GM19372 (cell line): Measurements from ENCODE around the gene PRKCH.

ENCODE experiments used
- ATAC-seq: cut with Tn5 transposase; IDR thresholded peaks from one replicate; pipeline ENCODE4 v1.9.1; 2021; ENCODE audit warnings: mild to moderate bottlenecking, low read depth, moderate library complexity; ENCODE audit not compliant: unreplicated experiment

The PRKCH gene

GRCh38 chr14:61335049-61335448 is 13.7 kb downstream of the PRKCH start:
- ATAC-seq: no peak

DNA sequence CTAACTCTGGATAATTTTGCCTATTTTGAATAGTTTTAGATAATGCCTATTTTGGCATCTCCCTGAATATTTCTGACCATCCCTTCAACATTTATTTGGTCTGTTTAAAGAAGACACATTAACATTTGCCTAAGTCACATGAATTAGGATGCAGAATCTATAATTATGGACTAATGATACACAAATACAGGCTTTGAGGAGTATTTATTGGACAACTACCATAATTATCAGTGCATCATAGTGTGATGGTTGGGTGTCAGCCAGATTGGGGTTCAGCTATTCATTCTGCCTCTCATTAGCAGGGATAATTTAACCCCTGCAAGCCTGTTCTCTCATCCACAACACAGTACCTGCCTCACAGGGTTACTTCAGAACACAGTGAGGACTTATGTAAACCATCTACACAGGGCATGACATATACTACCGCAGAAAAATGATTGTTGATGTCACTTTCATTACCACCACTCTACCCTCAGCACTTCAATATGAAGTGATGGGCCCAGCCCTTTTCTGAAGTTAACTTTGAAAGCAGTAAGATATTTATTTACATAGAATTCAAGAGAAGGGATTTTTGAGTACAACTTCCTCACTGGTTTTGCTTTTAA is 14.4 kb downstream of the PRKCH start:
- no peak for ATAC-seq

GRCh38 chr14:61337893-61338292 is 16.5 kb downstream of the PRKCH start:
- ATAC-seq: no peak

- no peak for ATAC-seq
Measured at GRCh38 chr14:61338457-61338856, 17.1 kb downstream of the PRKCH start.

GRCh38 chr14:61341275-61342206 is 20.2 kb downstream of the PRKCH start:
- no peak for ATAC-seq

GRCh38 chr14:61342486-61342885 is 21.1 kb downstream of the PRKCH start:
- no peak for ATAC-seq

DNA sequence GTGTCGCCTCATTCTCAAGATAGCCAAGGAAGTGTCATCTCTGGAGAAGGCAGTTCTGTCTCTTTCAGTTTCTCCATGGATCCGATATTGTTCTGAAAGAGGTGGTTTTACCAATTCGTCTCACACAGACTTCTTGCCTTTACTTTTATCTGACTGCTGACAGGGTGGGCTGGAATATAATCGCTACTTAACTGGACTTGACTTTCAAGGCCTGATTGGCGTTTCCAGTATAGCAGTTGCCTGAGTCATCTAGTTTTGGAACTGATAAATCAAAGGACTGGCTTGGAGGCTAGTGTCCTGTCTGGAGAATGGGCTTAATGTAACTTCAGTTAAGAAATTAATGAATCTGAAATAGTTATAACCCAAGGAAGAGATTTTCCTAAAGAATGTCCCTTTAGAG is 21.6 kb downstream of the PRKCH start:
- ATAC-seq: no peak

DNA sequence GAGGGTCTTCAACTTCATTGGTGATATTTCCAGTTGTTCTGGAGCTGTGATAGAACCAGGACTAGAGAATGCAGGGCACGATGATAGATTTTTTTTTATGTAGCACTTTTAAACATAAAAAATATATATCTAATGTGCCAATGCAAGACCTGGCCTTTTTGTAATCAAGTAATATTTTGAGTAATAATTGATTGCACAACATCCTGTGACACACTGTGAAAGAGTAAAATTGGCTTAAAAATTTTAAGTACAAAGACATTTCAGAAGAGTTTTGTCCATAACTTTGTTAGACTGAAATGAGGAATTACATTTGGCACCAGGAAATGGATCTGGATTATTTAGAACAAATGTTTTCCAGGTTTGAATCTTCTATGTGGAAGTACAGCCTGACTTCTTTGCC is 22.1 kb downstream of the PRKCH start:
- ATAC-seq: no peak

GRCh38 chr14:61343991-61344405 is 22.6 kb downstream of the PRKCH start:
- no peak for ATAC-seq

GRCh38 chr14:61344437-61345150 is 23.2 kb downstream of the PRKCH start:
- no peak for ATAC-seq

DNA sequence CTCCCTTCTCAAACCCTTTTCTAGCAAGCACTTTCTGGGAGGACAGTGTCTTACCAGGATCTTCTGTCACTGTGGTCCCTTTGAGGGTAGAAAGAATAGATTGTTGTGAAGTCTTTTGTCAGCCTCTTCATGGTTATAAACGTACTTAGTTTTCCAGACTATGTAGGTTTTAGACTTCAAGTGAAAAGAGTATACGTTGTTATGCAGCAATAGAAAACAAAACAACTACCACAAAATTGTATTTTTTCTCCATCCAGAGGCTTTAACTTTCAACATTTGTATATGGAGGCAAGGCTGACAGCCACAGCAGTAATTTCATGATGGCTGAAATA is 23.7 kb downstream of the PRKCH start:
- no peak for ATAC-seq

DNA sequence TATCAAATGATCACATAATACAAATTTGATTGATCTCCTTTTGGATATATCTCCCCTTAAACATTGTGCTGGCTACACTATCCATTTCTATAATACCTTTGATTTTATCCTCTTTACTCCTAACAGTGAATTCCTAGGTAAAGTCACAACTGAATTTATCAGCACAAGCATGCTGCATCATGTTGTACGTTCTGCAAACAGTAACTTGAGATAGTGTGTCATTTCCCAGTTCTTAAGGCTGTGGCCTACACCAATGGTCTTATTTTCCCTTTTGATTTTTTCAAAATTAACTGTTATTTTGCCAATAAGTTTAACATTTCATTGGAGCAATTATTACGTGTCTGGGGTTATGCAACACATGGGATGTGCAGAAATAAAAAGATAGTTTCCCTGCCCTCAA is 24.8 kb downstream of the PRKCH start:
- ATAC-seq: no peak

- ATAC-seq: no peak
Measured at GRCh38 chr14:61346793-61347192, 25.4 kb downstream of the PRKCH start.

DNA sequence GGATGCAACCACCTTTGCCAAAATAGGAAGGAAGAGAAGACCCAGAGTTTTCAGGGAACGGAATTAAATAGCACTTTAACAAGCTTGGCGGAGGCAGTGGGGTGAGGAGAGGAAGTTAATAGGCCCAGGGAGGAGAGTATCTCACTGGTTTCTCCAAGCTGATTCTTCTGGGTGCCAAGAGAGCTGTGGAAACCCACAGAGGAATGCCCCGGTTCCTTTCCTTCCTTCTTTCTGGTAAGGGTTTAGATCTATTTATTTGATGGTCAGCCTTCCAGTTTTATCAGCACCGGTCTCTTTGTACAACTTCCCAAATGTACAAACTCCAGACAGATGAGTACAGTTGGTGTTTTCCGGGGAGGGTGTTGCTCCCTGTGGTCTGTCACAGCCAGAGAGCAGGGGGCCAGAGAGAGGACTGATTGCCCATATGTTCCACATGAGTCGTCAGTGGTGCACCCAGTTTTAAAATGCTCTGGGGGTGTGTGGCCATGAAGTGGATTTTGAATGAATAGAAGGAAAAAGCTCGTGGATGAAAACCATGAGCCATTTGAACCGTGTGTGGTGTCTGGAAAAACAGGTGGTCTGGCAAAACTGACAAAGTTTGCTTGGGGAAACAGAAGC is 26.6 kb downstream of the PRKCH start:
- no peak for ATAC-seq

- ATAC-seq: no peak
Measured at GRCh38 chr14:61350427-61351270, 29.3 kb downstream of the PRKCH start.

GRCh38 chr14:61351477-61351876 is 30.1 kb downstream of the PRKCH start:
- no peak for ATAC-seq

GRCh38 chr14:61355892-61356325 is 34.5 kb downstream of the PRKCH start:
- ATAC-seq: no peak

DNA sequence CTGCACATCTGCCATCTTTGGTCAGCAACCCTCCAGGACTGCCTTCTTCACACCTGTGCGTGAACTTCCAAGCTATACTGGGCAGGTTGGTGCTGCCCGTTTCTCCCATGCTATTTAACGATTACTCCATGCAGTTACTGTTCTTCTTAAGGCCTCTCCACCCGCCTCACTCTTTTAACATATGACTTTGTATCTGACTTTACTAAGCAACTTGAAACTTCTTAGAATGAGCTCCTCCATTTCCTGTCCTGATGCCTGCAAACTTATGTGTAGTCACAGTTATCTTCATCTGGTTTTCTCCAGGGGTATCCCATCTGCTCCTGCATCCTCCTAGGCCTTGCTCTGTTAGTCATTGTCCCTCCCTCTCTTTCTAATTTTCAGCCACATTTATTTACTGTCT is 35.7 kb downstream of the PRKCH start:
- ATAC-seq: no peak

GRCh38 chr14:61358554-61359226 is 37.3 kb downstream of the PRKCH start:
- no peak for ATAC-seq
